Kidney epithelial cell (primary cell): ENCODE data around the gene OLAH. TPM values are rescaled to one million over a fixed set of nuclear protein-coding genes. Genes with fewer than 3 reads are reported as not detected.

ENCODE experiments used
- DNase-seq: peaks from one replicate; pipeline ENCODE4 v3.0.0-alpha.2; 2010; ENCODE audit warnings: low read depth
- H3K27me3 ChIP-seq: 2 replicates; pipeline ENCODE4 v1.6.0; 2011; ENCODE audit warnings: low read length; ENCODE audit not compliant: control insufficient read depth, insufficient read depth
- H3K36me3 ChIP-seq: 2 replicates; pipeline ENCODE4 v1.5.1; 2011; ENCODE audit warnings: low read length; ENCODE audit not compliant: control insufficient read depth, insufficient read depth
- H3K4me3 ChIP-seq: 2 replicates; pipeline ENCODE4 v1.5.1; 2011; ENCODE audit warnings: low read depth, mild to moderate bottlenecking, control low read depth, low read length
- total RNA-seq: library from RNA; depleted of rRNA; stranded (reverse); fragments of >200 nt; gene quantifications from 2 replicates; pipeline ENCODE4 v1.2.3, GENCODE V29; 2015
- TF ChIP-seq, protein P1 (sequence below): IDR thresholded peaks from 2 replicates; pipeline ENCODE4 v1.5.1; 2011; ENCODE audit warnings: mild to moderate bottlenecking, moderate library complexity, low read length, control low read depth, inconsistent platforms; ENCODE audit not compliant: insufficient read depth, poor library complexity, severe bottlenecking

Gene OLAH
- total RNA-seq, 1 donor from 2014 or later = 8.4 TPM

DNA sequence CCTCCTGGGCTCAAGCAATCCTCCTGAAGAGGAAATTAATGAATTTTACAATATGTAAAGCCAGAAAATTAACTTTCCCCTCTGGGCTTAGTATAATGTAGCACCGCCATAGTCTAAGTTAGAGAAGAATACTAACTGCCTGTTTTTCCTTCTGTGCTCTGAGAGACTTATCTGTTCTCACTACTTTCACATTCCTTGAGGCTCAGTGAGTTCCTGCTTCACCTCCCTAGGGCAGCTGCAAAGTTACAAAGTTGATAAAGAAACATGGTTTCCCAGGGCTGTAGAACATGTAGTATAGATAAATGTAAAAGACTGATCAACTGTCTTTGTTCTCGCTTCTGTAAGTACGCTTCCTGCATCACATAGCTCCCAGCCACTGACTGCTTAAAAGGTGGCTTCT is 16.0 kb upstream of the OLAH start:
- DNase-seq = no peak
- TF ChIP-seq, protein P1, sequence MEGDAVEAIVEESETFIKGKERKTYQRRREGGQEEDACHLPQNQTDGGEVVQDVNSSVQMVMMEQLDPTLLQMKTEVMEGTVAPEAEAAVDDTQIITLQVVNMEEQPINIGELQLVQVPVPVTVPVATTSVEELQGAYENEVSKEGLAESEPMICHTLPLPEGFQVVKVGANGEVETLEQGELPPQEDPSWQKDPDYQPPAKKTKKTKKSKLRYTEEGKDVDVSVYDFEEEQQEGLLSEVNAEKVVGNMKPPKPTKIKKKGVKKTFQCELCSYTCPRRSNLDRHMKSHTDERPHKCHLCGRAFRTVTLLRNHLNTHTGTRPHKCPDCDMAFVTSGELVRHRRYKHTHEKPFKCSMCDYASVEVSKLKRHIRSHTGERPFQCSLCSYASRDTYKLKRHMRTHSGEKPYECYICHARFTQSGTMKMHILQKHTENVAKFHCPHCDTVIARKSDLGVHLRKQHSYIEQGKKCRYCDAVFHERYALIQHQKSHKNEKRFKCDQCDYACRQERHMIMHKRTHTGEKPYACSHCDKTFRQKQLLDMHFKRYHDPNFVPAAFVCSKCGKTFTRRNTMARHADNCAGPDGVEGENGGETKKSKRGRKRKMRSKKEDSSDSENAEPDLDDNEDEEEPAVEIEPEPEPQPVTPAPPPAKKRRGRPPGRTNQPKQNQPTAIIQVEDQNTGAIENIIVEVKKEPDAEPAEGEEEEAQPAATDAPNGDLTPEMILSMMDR = no peak
- Histone ChIP-seq H3K4me3 (no peak overlapping the region), H3K27me3 (no peaks in the 10 kb centered on the region), H3K36me3 (no peaks in the 10 kb centered on the region)

DNA sequence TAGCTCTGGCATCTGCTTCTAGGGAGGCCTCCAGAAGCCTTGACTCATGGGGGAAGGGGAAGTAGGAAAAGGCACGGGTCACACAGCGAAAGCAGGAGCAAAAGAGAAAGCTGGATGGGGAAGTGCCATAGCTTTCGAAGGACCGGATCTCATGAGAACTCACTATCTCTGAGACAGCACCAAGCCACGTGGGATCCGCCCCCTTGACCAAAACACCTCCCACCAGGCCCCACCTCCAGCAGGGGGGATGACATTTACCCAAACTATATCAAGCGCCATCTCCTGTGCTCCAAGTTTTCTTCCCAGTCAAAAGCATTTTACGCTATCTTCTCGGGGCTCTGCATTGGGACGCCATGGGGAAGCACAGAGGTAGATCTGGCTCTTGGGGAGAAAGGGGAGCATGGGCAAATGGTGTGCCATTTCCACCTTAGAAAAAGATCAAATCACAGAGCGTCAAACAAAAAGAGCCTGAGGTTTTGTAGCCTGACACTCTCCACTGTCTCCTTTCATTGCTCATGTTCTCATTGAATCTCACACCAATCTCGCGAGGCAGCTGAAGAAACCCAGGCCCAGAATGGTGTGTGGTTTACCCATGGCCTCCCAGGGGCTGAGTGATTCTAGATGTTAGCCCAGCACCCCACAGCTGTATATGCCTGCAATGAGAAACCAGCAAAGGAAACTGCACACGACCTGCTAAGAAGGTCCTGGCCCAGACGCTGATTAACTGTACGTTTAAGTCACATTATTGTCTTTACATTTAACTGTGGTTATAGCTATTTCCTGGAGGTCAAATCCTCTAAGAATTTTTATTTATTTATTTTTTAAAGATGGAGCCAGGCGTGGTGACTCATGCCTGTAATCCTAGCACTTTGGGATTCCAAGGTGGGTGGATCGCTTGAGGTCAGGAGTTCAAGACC is 8.1 kb upstream of the OLAH start:
- H3K36me3 ChIP-seq = no peaks in the 10 kb centered on the region
- no peak overlapping the region for H3K4me3 ChIP-seq
- no peak for DNase-seq
- H3K27me3 ChIP-seq = no peaks in the 10 kb centered on the region
- TF ChIP-seq, protein P1 = no peak

DNA sequence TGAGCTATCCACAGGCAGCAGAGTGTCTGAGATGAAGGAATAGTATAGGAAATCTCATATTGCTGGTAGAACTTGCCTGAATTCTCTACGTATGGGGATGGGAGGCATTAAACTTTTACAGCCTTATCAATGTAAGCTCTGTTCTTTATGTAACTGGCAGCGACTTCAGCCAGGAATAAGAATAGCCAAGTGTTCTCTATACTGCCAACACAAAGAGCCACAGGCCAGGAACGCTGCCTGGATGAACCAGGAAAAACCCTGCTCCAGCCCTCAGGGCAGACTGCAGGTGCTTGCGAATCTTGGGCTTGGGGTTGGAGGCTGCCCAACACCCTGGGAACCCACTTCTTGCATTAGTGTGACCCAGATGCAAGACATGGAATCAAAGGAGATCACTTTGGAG is 6.1 kb upstream of the OLAH start:
- no peaks in the 10 kb centered on the region for H3K27me3 ChIP-seq

DNA sequence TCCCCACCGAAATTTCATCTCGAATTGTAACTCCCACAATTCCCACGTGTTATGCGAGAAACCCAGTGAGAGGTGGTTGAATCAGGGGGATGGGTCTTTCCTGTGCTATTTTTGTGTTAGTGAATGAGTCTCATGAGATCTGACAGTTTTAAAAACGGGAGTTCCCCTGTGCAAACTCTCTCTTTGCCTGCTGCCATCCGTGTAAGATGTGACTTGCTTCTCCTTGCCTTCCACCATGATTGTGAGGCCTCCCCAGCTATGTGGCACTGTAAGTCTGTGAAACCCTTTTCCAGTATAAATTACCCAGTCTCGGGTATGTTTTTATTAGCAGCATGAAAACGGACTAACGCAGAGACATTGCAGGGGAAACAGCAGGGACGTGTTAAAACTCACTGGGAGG is 5.3 kb upstream of the OLAH start:
- DNase-seq = no peak
- Histone ChIP-seq H3K4me3 (no peak overlapping the region), H3K36me3 (no peaks in the 10 kb centered on the region), H3K27me3 (no peaks in the 10 kb centered on the region)
- TF ChIP-seq, protein P1 = no peak

More for the DNA sequence above, 6.1 kb upstream of the OLAH start:
- Histone ChIP-seq H3K4me3 (no peak overlapping the region), H3K36me3 (no peaks in the 10 kb centered on the region)
- TF ChIP-seq, protein P1 = no peak
- DNase-seq = no peak

DNA sequence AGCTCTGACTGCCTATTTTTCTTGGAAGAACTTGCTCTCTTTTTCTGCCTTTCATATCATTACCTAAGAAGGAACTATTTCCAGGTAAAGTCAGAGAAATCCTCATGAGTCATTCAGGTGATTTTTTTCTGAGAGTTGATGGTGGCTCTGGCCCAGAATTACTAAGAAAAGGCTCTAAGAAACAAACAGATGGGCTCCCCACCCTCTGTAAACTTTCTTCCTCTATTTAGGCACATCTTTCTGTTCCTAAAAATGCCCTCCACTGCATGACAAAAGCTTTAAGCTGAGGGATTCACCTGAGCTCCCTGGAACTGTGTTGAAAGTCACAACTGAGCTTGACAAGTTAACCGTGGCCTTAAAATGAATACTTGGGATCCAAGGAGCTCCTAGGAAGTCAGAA is 1.6 kb downstream of the OLAH start:
- Histone ChIP-seq H3K27me3 (no peaks in the 10 kb centered on the region), H3K4me3 (no peak overlapping the region), H3K36me3 (no peaks in the 10 kb centered on the region)
- no peak for DNase-seq
- TF ChIP-seq, protein P1 = no peak
